Heart right ventricle (tissue), 16 donors: ENCODE results near the gene MUC2. TPM values are rescaled to one million over a fixed set of nuclear protein-coding genes. Genes with fewer than 3 reads are reported as not detected.

Experiments
- ATAC-seq, 8 donors: fragments of 200-7000 bp; cut with Tn5 transposase; one replicate each; pipeline ENCODE4 v1.9.1; 2020; ENCODE audit warnings: mild to moderate bottlenecking in 8 of 8, moderate library complexity in 8 of 8, moderate number of reproducible peaks in 1 of 8
- DNase-seq, 2 donors: peaks; one replicate each; pipeline ENCODE4 v3.0.0-alpha.2; 2020
- H3K27ac ChIP-seq, 10 donors: fragments of 200-600 bp; sonication (generic) in 2 of 10; one replicate each; pipeline versions ENCODE4 v1.5.0 to v1.8.0; 2020 to 2022; ENCODE audit warnings: mild to moderate bottlenecking in 3 of 10
- H3K27me3 ChIP-seq, 7 donors: fragments of 200-600 bp; one replicate each; pipeline ENCODE4 v1.8.0; 2021 to 2022; ENCODE audit warnings: mild to moderate bottlenecking in 2 of 7
- H3K36me3 ChIP-seq, 9 donors: fragments of 200-600 bp; sonication (generic) in 1 of 9; one replicate each; pipeline versions ENCODE4 v1.5.0 to v1.8.0; 2020 to 2022; ENCODE audit warnings: mild to moderate bottlenecking in 2 of 9
- H3K4me1 ChIP-seq, 9 donors: fragments of 200-600 bp; sonication (generic) in 1 of 9; one replicate each; pipeline versions ENCODE4 v1.5.0 to v1.8.0; 2020 to 2022; ENCODE audit warnings: mild to moderate bottlenecking in 4 of 9
- H3K4me3 ChIP-seq, 10 donors: fragments of 200-600 bp; sonication (generic) in 2 of 10; one replicate each; pipeline versions ENCODE4 v1.5.0 to v1.8.0; 2020 to 2022; ENCODE audit warnings: mild to moderate bottlenecking in 7 of 10, moderate library complexity in 2 of 10
- H3K9me3 ChIP-seq, 11 donors: fragments of 200-600 bp in 10 of 11; sonication (generic) in 2 of 11; one replicate each; pipeline versions ENCODE4 v1.5.0 to v1.8.0; 2013 to 2022; ENCODE audit warnings: mild to moderate bottlenecking in 2 of 11, control low read depth in 1 of 11, moderate library complexity in 1 of 11
- WGBS, 2 donors: extraction: QIAGEN DNeasy Blood & Tissue Kit; methylation state at CpG; one replicate each; pipeline ENCODE4 v1.1.7; 2013; ENCODE audit warnings: inconsistent platforms in 1 of 2; 5-methylcytosine and 5-hydroxymethylcytosine counted together
- intact Hi-C, 10 donors: fragments of 100-400 bp; cut with DNase I; formaldehyde crosslinking; loops; one replicate each; pipeline versions ENCODE4 v1.11.1 to v1.14.2; 2022
- polyA plus RNA-seq, 2 donors: library from polyadenylated mRNA; stranded (reverse); fragments of 200-250 nt; gene quantifications; one replicate each; pipeline ENCODE4 v1.2.3, GENCODE V29; 2013
- total RNA-seq, 10 donors: library from RNA; stranded (reverse); fragmentation: NEBNext Ultra II Directional in 3 of 10; extraction: Animal tissue kit (Norgen Biotek cat#: 25700) in 3 of 10; gene quantifications; one replicate each; pipeline versions ENCODE4 v1.2.1 to v1.2.4, GENCODE V29; 2021 to 2023
- TF ChIP-seq, protein P1 (sequence below), 9 donors: fragments of 200-600 bp; sonication (generic) in 2 of 9; IDR thresholded peaks; one replicate each; pipeline versions ENCODE4 v1.5.0 to v1.8.0; 2021 to 2022; ENCODE audit warnings: antibody characterized with exemption in 9 of 9, mild to moderate bottlenecking in 5 of 9, moderate library complexity in 1 of 9
- donor health status: Arrhythmogenic right ventricular cardiomyopathy.
- donor health status: ischemic (EF 13 %, LVEDD 7.1; RV severe dilation, severe dysfunction).
- donor health status: healthy with polysubstance abuse.
- donor health status: DM: no; HTN: yes; CAD: no.
- donor health status: DM: no; HTN: no; CAD: no.
- donor health status: ischemic (EF 25% LVEDD 6.9; RV normal size, moderate dysfunction).
- donor health status: ischemic (EF 25% LVEDD 5.7; RV mildly dilated, moderate dysfunction).
- donor health status: healthy.
- donor health status: DM: yes; HTN: yes; CAD: no.
- donor health status: Ischemic cardiomyopathy.
- donor health status: ischemic (EF 35%, LVEDD 5.7; RV mildly dilated, moderate dysfunction).
- donor health status: nonischemic (EF 11% LVEDD 7.7; RV severe dilation, severe dysfunction).
- donor health status: DM: yes; HTN: yes; CAD: no.
- donor health status: PGD.
- donor health status: ischemic (EF 29% LVEDD 5.4; RV normal size, mild dysfunction).
- donor health status: nonischemic (EF 23%, LVEDD 6.1; RV moderate dilation, normal function).

The MUC2 gene
- total and polyA plus RNA-seq, 12 donors: 0.03 TPM; not detected in 11

GRCh38 chr11:1038361-1038760, 36.3 kb upstream of the MUC2 start:
- DNase-seq (peak in 1 of 2 donors; percentile 5), ATAC-seq (no peak)
- 79% methylated on average over 10 of the region's 10 CpGs for WGBS, 2 donors
- Histone ChIP-seq H3K36me3 (no peaks in the 10 kb centered on the region), H3K9me3 (no peaks in the 10 kb centered on the region), H3K27me3 (peaks cover 0 to 56% (median 37%) of the 10 kb centered on the region in 7 donors), H3K4me1 (peaks cover 0 to 4% (median 0%) of the 10 kb centered on the region in 9 donors), H3K4me3 (no peak overlapping the region), H3K27ac (no peak overlapping the region)
- TF ChIP-seq, protein P1, sequence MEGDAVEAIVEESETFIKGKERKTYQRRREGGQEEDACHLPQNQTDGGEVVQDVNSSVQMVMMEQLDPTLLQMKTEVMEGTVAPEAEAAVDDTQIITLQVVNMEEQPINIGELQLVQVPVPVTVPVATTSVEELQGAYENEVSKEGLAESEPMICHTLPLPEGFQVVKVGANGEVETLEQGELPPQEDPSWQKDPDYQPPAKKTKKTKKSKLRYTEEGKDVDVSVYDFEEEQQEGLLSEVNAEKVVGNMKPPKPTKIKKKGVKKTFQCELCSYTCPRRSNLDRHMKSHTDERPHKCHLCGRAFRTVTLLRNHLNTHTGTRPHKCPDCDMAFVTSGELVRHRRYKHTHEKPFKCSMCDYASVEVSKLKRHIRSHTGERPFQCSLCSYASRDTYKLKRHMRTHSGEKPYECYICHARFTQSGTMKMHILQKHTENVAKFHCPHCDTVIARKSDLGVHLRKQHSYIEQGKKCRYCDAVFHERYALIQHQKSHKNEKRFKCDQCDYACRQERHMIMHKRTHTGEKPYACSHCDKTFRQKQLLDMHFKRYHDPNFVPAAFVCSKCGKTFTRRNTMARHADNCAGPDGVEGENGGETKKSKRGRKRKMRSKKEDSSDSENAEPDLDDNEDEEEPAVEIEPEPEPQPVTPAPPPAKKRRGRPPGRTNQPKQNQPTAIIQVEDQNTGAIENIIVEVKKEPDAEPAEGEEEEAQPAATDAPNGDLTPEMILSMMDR (IDR thresholded peaks at IDR 0.05): no peak
- intact Hi-C loops: no loop called here

DNA sequence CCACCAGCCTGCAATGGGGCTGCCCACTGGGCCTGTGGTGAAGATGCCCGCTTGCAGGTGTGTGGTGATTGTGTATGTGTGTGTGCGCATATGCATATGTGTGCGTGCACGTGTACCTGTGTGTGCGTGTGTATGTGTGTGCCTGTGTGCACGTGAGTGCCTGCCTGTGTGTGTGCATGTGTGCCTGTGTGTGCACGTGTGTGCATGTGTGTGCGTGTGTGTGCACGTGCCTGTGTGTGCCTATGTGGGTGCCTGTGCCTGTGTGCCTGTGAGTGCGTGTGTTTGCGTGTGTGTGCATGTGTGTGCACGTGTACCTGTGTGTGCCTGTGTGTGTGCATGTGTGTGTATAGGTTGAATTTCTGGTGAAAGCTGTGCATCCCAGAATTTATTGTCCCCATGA, 35.8 kb upstream of the MUC2 start:
- intact Hi-C loops: no loop called here
- WGBS, 2 donors: 93 to 94% methylated on average over 12 of the region's 12 CpGs
- no peak overlapping the region for H3K27ac ChIP-seq
- no peaks in the 10 kb centered on the region for H3K36me3 ChIP-seq
- peaks cover 0 to 57% (median 37%) of the 10 kb centered on the region in 7 donors for H3K27me3 ChIP-seq
- peak in 1 of 2 donors; percentile 2 for DNase-seq
- H3K4me1 ChIP-seq: peaks cover 0 to 4% (median 0%) of the 10 kb centered on the region in 9 donors
- H3K4me3 ChIP-seq: no peak overlapping the region
- no peak for ATAC-seq
- TF ChIP-seq, protein P1 (IDR thresholded peaks at IDR 0.05): no peak
- H3K9me3 ChIP-seq: no peaks in the 10 kb centered on the region

GRCh38 chr11:1039481-1040427, 34.9 kb upstream of the MUC2 start:
- Histone ChIP-seq H3K4me1 (peaks cover 0 to 4% (median 0%) of the 10 kb centered on the region in 9 donors), H3K9me3 (peaks cover 0 to 3% (median 0%) of the 10 kb centered on the region in 11 donors), H3K4me3 (no peak overlapping the region), H3K27ac (no peak overlapping the region), H3K27me3 (peaks cover 0 to 57% (median 37%) of the 10 kb centered on the region in 7 donors), H3K36me3 (no peaks in the 10 kb centered on the region)
- intact Hi-C loops: loop anchor here in 2 of 10 donors (10.0 kb wide), 2 partner anchors 115 to 185 kb away; partner anchors contain the start of gene AP2A2 (in 1 of the 2)
- peak in 1 of 2 donors; percentile 12 for DNase-seq
- 80 to 85% methylated on average over 32 of the region's 32 CpGs for WGBS, 2 donors
- TF ChIP-seq, protein P1 (IDR thresholded peaks at IDR 0.05): no peak
- no peak for ATAC-seq

DNA sequence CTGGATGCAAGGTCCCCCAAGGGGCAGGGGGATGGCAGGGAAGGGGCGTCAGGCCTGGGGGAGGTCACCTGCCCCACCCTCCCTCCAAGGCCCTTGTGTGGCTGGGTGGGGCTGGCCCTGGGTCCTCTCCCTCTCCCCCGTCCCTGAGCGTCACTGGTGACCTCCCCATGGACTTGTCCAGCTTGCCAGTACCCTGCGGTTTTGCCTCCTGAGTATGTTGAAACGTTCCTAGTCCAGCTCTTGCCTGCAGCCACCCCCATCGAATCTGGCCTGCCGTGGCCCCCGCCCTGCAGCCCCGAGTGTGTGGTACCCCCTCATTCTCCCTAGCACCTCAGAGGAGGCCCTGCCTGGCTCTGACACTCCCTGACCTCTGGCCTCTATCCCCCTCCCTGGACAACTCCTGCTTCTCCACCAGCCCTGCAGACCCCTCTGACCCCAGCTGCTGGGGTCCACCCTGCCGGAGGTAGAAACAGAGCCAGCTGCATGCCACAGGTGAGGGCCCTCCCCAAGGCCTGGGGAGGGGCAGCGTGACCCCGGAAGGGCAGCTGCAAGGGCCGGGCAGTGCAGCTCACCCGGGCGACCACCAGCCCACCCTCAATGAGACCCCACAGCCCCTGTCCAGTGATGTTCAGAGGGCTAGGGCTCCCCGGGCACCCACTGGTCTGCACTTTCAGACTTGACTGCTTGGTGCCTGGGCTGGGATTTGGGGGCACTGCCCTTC, 34.1 kb upstream of the MUC2 start:
- Histone ChIP-seq H3K27ac (no peak overlapping the region), H3K4me3 (no peak overlapping the region), H3K4me1 (peaks cover 0 to 4% (median 0%) of the 10 kb centered on the region in 9 donors), H3K27me3 (peaks cover 0 to 56% (median 32%) of the 10 kb centered on the region in 7 donors), H3K9me3 (peaks cover 0 to 6% (median 0%) of the 10 kb centered on the region in 11 donors), H3K36me3 (no peaks in the 10 kb centered on the region)
- DNase-seq (no peak), ATAC-seq (no peak)
- intact Hi-C loops: loop anchor here in 2 of 10 donors (10.0 kb wide), 2 partner anchors 116 to 186 kb away; partner anchors contain the start of gene AP2A2 (in 1 of the 2)
- TF ChIP-seq, protein P1 (IDR thresholded peaks at IDR 0.05): no peak
- WGBS, 2 donors: 75 to 86% methylated on average over 16 of the region's 16 CpGs
